Right forelimb (tissue), 1 donor: ENCODE data around the gene GNAT3.

Experiments used
- DNase-seq: peaks from one replicate; pipeline ENCODE4 v3.0.0-alpha.2; 2018

The GNAT3 gene

GRCh38 chr7:80499350-80499953 lies 12.4 kb downstream of the GNAT3 start:
- no peak for DNase-seq

GRCh38 chr7:80498481-80499349 lies 13.1 kb downstream of the GNAT3 start:
- DNase-seq: no peak

- DNase-seq: no peak
Observed at GRCh38 chr7:80496586-80496985, 15.3 kb downstream of the GNAT3 start.

GRCh38 chr7:80493121-80493849 lies 18.6 kb downstream of the GNAT3 start:
- DNase-seq: no peak

GRCh38 chr7:80491462-80491861 lies 20.4 kb downstream of the GNAT3 start:
- no peak for DNase-seq

- no peak for DNase-seq
Observed at GRCh38 chr7:80488851-80489370, 23.0 kb downstream of the GNAT3 start.

- no peak for DNase-seq
Observed at GRCh38 chr7:80488406-80488805, 23.5 kb downstream of the GNAT3 start.

- no peak for DNase-seq
Observed at GRCh38 chr7:80485721-80486120, 26.1 kb downstream of the GNAT3 start.

- no peak for DNase-seq
Observed at GRCh38 chr7:80482950-80483349, 28.9 kb downstream of the GNAT3 start.

- DNase-seq: no peak
Observed at GRCh38 chr7:80481196-80481884, 30.5 kb downstream of the GNAT3 start.

GRCh38 chr7:80480566-80480965 lies 31.3 kb downstream of the GNAT3 start:
- DNase-seq: no peak

GRCh38 chr7:80478683-80479082 lies 33.2 kb downstream of the GNAT3 start:
- DNase-seq: no peak

GRCh38 chr7:80476035-80476434 lies 35.8 kb downstream of the GNAT3 start:
- DNase-seq: no peak

- no peak for DNase-seq
Observed at GRCh38 chr7:80475383-80475782, 36.5 kb downstream of the GNAT3 start.

GRCh38 chr7:80473751-80474150 lies 38.1 kb downstream of the GNAT3 start:
- no peak for DNase-seq

- no peak for DNase-seq
Observed at GRCh38 chr7:80472491-80473200, 39.2 kb downstream of the GNAT3 start.

GRCh38 chr7:80468931-80469714 lies 42.7 kb downstream of the GNAT3 start:
- DNase-seq: no peak

GRCh38 chr7:80467069-80467468 lies 44.8 kb downstream of the GNAT3 start:
- no peak for DNase-seq

- no peak for DNase-seq
Observed at GRCh38 chr7:80466636-80467035, 45.2 kb downstream of the GNAT3 start.

GRCh38 chr7:80464211-80464610 lies 47.7 kb downstream of the GNAT3 start:
- DNase-seq: no peak

GRCh38 chr7:80463272-80463920 lies 48.5 kb downstream of the GNAT3 start:
- DNase-seq: no peak
